ENCODE results near the gene BCL7A. TPM values are rescaled to one million over a fixed set of nuclear protein-coding genes. Genes with fewer than 3 reads are reported as not detected.

BCL7A gene
- total and polyA plus RNA-seq, 2 of the 8 experiments (the other 6 are each of a cell fraction or from before 2014, with no cell fraction given), result 11.9 to 12.7 TPM

- H3K14ac ChIP-seq (ENCODE audit: insufficient read length), result no peak overlapping the region
- H3K36me3 ChIP-seq (ENCODE audit: control insufficient read depth in 2 of 4, insufficient read depth in 4 of 4, low read length in 3 of 4), result no peaks in the 10 kb centered on the region
- no peaks in the 10 kb centered on the region for H3K79me1 ChIP-seq (ENCODE audit: low read depth, low read length)
- H2BK5ac ChIP-seq (ENCODE audit: low read depth, low read length), result no peak overlapping the region
- FAIRE-seq (no peak), DNase-seq (ENCODE audit: low read depth in 1 of 2, low spot score in 2 of 2) (no peak)
- no peak overlapping the region for H3K23ac ChIP-seq (ENCODE audit: insufficient read length)
- H3K4me1 ChIP-seq (replicated peaks in 1 of 4; ENCODE audit: control insufficient read depth in 3 of 4, insufficient read depth in 4 of 4, low read length in 3 of 4), result no peaks in the 10 kb centered on the region
- H2BK120ac ChIP-seq (replicated peaks; ENCODE audit: low read depth, low read length), result no peak overlapping the region
- no peak overlapping the region for H2AFZ ChIP-seq (ENCODE audit: low read length)
- H3K27ac ChIP-seq (ENCODE audit: low read depth, low read length), result no peak overlapping the region
- H3K56ac ChIP-seq (replicated peaks; ENCODE audit: insufficient read length, low read depth, low read length), result no peak overlapping the region
- no peak overlapping the region for H3K4me2 ChIP-seq (ENCODE audit: insufficient read depth in 1 of 2, low read depth in 2 of 2, low read length in 2 of 2)
- H2AK5ac ChIP-seq (ENCODE audit: low read depth, low read length), result no peak overlapping the region
- ChIA-PET POLR2A (ENCODE audit: partially characterized antibody) (interaction anchor here (0.9 kb wide), 1 partner anchor 60 kb away, joined by 3 read pairs; no protein-coding TSS in a partner anchor), CTCF (ENCODE audit: partially characterized antibody) (interaction anchor here (0.9 to 1.5 kb wide), 3 partner anchors 8 to 42 kb away, joined by 3 to 4 read pairs (median 3); no protein-coding TSS in a partner anchor)
- WGBS, 2 experiments (ENCODE audit: extremely low coverage in 1 of 2, insufficient coverage in 1 of 2, insufficient read length in 1 of 2, insufficient replicate concordance in 2 of 2, low coverage in 1 of 2, low lambda C conversion rate in 2 of 2, missing lambda C conversion rate in 1 of 2), result 85% methylated on average over 10 of the region's 10 CpGs; no CpG with 5 or more reads in 1 of the 2 experiments
- no peak overlapping the region for H3K4ac ChIP-seq (replicated peaks; ENCODE audit: insufficient read length, low read depth, low read length)
- no peak overlapping the region for H2BK20ac ChIP-seq (ENCODE audit: low read length)
- H2BK12ac ChIP-seq (ENCODE audit: low read depth, low read length), result no peak overlapping the region
- H3K79me2 ChIP-seq (ENCODE audit: control insufficient read depth in 1 of 2, insufficient read depth in 2 of 2, low read length in 2 of 2), result no peaks in the 10 kb centered on the region
- H3K23me2 ChIP-seq (ENCODE audit: low read depth, low read length), result no peaks in the 10 kb centered on the region
- H3K18ac ChIP-seq (ENCODE audit: extremely low read depth, low read length), result no peak overlapping the region
- no peaks in the 10 kb centered on the region for H3K27me3 ChIP-seq (replicated peaks in 1 of 4; ENCODE audit: control insufficient read depth in 3 of 4, extremely low read depth in 1 of 4, insufficient read depth in 3 of 4, low read length in 3 of 4)
- no peaks in the 10 kb centered on the region for H4K20me1 ChIP-seq (replicated peaks in 1 of 2; ENCODE audit: control insufficient read depth in 1 of 2, insufficient read depth in 2 of 2, low read length in 2 of 2)
- peaks cover 3 to 10% of the 10 kb centered on the region in 2 experiments; a peak in 2 of 4 replicates for H3K9me3 ChIP-seq (ENCODE audit: insufficient read depth in 2 of 2, low read depth in 1 of 2, low read length in 1 of 2)
- no peak overlapping the region for H2BK15ac ChIP-seq (ENCODE audit: low read length)
- H4K91ac ChIP-seq (replicated peaks; ENCODE audit: insufficient read length, low read length), result no peak overlapping the region
- no peak overlapping the region for H3K4me3 ChIP-seq (ENCODE audit: extremely low read depth in 1 of 4, insufficient read depth in 2 of 4, low read depth in 3 of 4, low read length in 4 of 4)
- no peak overlapping the region for H3K9ac ChIP-seq (replicated peaks in 1 of 4; ENCODE audit: extremely low read depth in 1 of 4, low read depth in 3 of 4, low read length in 3 of 4)
- no peak overlapping the region for H4K8ac ChIP-seq (ENCODE audit: extremely low read depth, insufficient read depth, low read length)
- no peak overlapping the region for H4K5ac ChIP-seq (ENCODE audit: insufficient read length, low read depth, low read length)
- TF ChIP-seq, protein P1, sequence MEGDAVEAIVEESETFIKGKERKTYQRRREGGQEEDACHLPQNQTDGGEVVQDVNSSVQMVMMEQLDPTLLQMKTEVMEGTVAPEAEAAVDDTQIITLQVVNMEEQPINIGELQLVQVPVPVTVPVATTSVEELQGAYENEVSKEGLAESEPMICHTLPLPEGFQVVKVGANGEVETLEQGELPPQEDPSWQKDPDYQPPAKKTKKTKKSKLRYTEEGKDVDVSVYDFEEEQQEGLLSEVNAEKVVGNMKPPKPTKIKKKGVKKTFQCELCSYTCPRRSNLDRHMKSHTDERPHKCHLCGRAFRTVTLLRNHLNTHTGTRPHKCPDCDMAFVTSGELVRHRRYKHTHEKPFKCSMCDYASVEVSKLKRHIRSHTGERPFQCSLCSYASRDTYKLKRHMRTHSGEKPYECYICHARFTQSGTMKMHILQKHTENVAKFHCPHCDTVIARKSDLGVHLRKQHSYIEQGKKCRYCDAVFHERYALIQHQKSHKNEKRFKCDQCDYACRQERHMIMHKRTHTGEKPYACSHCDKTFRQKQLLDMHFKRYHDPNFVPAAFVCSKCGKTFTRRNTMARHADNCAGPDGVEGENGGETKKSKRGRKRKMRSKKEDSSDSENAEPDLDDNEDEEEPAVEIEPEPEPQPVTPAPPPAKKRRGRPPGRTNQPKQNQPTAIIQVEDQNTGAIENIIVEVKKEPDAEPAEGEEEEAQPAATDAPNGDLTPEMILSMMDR (IDR thresholded peaks at IDR 0.05; ENCODE audit: control extremely low read depth in 1 of 3, insufficient read depth in 1 of 3, low read depth in 1 of 3, low read length in 3 of 3), result no peak
- TF ChIP-seq SRF (IDR thresholded peaks at IDR 0.05; ENCODE audit: low read depth, low read length) (no peak), SIRT6 (IDR thresholded peaks at IDR 0.05; ENCODE audit: low read length) (no peak), MAX (IDR thresholded peaks at IDR 0.05) (no peak), NANOG (IDR thresholded peaks at IDR 0.05; ENCODE audit: insufficient read depth, low read depth, low read length, poor library complexity, severe bottlenecking) (no peak), SP4 (IDR thresholded peaks at IDR 0.05; ENCODE audit: low read length) (no peak), SIN3A (conservative IDR thresholded peaks at IDR 0.05 in 1 of 2, IDR thresholded peaks at IDR 0.05 in 1 of 2; ENCODE audit: low read depth in 1 of 2, low read length in 2 of 2) (no peak), SP2 (IDR thresholded peaks at IDR 0.05; ENCODE audit: low read length) (no peak), FOSL1 (IDR thresholded peaks at IDR 0.05; ENCODE audit: insufficient read depth, low read depth, low read length) (no peak)
Measured at GRCh38 chr12:121990692-121991603, 30.7 kb upstream of the BCL7A start.
